ENCODE data around the gene MDK. TPM values are rescaled to one million over a fixed set of nuclear protein-coding genes. Genes with fewer than 3 reads are reported as not detected.

MDK gene
- total RNA-seq, 1 donor from 2014 or later: 24.7 TPM

DNA sequence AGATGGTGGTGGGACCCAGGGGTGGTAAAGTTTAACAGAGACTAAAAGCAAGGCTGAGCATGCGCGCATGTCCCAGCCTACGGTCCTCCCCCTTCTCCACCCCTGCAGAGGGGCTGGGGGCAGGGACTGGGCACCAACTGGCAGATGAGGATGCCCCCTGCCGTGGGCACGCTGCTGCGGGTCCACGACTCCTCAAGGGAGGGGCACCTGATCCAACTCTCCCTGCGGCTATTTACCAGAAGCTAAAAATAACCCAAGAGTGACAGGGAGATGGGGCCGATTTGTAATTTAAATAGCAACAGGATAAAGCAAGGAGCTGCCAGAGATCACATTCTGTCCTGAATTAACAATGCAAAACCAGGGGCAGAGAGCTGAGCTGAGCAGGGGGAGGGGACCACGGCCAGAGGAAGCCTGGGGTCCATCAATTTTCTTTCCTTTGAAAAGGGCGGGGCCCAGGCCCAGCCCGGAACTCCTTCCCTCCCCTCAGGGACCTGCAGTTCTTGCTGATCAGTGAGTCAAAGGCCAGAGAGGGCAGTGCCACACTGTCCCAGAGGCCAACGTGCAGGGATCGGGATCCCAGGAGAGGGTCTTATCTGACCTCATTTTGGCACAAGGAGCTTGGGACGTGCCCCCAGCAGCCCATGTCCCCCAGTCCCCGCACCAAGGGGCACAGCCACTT lies 42.3 kb upstream of the MDK start:
- H3K36me3 ChIP-seq: no peaks in the 10 kb centered on the region
- H3K4me1 ChIP-seq: peaks cover 37% of the 10 kb centered on the region
- DNase-seq (no peak), ATAC-seq (peak; percentile 54)
- peak overlapping the region; percentile 68 for H3K27ac ChIP-seq
- H3K9me3 ChIP-seq: no peaks in the 10 kb centered on the region
- H3K27me3 ChIP-seq: peaks cover 4% of the 10 kb centered on the region
- TF ChIP-seq, protein P1, sequence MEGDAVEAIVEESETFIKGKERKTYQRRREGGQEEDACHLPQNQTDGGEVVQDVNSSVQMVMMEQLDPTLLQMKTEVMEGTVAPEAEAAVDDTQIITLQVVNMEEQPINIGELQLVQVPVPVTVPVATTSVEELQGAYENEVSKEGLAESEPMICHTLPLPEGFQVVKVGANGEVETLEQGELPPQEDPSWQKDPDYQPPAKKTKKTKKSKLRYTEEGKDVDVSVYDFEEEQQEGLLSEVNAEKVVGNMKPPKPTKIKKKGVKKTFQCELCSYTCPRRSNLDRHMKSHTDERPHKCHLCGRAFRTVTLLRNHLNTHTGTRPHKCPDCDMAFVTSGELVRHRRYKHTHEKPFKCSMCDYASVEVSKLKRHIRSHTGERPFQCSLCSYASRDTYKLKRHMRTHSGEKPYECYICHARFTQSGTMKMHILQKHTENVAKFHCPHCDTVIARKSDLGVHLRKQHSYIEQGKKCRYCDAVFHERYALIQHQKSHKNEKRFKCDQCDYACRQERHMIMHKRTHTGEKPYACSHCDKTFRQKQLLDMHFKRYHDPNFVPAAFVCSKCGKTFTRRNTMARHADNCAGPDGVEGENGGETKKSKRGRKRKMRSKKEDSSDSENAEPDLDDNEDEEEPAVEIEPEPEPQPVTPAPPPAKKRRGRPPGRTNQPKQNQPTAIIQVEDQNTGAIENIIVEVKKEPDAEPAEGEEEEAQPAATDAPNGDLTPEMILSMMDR (IDR thresholded peaks at IDR 0.05): no peak
- intact Hi-C loops (cut with DNase I): no loop called here
- H3K4me3 ChIP-seq: peak overlapping the region; percentile 21

DNA sequence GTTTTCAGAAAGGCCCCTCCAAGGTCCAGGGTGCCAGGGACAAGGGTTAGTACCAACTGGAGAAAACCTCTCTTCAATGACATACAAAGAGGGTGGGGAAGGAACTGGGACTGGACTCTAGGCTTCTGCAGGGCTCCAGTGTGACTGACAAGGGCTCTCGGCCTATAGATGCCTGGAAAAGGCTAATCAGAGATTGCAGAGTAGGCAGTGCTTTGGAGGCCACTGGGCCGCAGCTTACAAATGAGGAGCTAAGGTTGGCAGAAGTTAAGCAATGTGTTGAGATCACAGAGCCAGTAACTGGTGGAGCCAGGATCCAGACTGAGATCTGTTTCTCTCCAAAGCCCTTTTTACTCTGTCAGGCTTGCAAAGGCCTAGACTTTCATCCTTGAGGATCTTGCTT lies 41.7 kb upstream of the MDK start:
- TF ChIP-seq, protein P1 (IDR thresholded peaks at IDR 0.05): no peak
- H3K4me1 ChIP-seq: peaks cover 42% of the 10 kb centered on the region
- no peaks in the 10 kb centered on the region for H3K9me3 ChIP-seq
- no peak for DNase-seq
- H3K4me3 ChIP-seq: no peak overlapping the region
- H3K27me3 ChIP-seq: no peaks in the 10 kb centered on the region
- H3K27ac ChIP-seq: peak overlapping the region; percentile 68
- intact Hi-C loops (cut with DNase I): no loop called here
- ATAC-seq: peak; percentile 35
- no peaks in the 10 kb centered on the region for H3K36me3 ChIP-seq

DNA sequence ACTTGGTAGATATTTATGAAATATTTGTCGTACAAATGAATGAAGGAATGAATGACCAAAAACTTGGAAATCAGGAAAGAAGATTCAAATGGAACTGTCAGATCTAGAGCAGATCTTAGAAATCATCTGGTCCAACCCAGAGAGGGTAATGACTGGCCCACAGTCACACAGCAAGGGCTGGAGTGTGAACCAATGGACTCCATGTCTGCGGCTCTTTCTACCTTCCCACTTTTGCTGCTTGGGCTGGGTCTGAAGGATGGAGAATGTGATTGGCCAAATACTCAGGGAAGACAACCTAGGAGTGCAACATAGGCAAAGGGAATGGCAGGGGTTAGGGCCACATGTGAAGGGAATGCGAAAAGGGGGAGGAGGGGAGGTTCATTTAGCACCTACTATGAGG lies 40.0 kb upstream of the MDK start:
- H3K4me1 ChIP-seq: peaks cover 45% of the 10 kb centered on the region
- no peak overlapping the region for H3K4me3 ChIP-seq
- no peak for ATAC-seq
- H3K9me3 ChIP-seq: no peaks in the 10 kb centered on the region
- no peak for DNase-seq
- TF ChIP-seq, protein P1 (IDR thresholded peaks at IDR 0.05): no peak
- no peaks in the 10 kb centered on the region for H3K36me3 ChIP-seq
- H3K27me3 ChIP-seq: no peaks in the 10 kb centered on the region
- H3K27ac ChIP-seq: peak overlapping the region; percentile 47
- intact Hi-C loops (cut with DNase I): no loop called here

DNA sequence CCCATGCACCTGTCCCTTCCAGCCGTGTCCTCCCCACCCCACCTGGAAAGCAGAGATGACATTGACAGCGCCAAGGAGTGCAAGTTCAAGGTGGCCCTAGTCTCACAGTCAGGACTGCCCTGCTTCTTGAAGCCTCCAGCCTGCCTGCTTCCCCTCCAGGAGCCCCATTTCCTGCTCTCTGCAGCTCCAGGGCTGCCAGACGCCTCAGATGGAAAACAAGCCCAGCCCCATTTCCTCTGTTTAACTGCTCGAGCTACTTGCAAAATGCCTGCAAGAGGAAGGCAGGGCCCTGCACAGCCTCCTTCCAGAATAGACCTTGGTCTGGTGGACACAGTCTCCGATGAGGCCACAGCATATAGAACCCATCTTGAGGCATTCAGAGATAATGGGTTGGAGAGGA lies 39.2 kb upstream of the MDK start:
- ATAC-seq (no peak), DNase-seq (no peak)
- Histone ChIP-seq H3K4me1 (peaks cover 45% of the 10 kb centered on the region), H3K9me3 (no peaks in the 10 kb centered on the region), H3K27me3 (no peaks in the 10 kb centered on the region), H3K36me3 (no peaks in the 10 kb centered on the region), H3K27ac (peak overlapping the region; percentile 47), H3K4me3 (no peak overlapping the region)
- intact Hi-C loops (cut with DNase I): no loop called here
- TF ChIP-seq, protein P1 (IDR thresholded peaks at IDR 0.05): no peak

DNA sequence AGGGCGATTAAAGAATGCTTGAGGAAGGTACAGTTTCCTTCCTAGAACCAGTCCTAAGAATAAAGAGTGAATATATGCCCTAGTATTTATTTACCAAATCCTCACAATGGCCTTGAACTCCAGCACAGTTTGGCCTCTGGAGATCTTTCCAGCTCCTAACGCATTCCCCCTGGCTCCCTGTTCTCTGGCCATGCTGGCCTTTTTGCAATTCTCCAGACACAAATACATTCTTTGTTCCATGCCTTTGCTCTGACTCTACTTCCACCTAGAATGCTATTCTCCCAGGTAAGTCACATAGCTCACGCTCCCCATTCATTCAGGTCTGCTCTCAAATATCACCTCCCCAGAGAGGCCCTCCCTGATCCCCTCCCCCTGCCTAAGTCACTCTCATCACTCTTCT lies 37.9 kb upstream of the MDK start:
- DNase-seq (no peak), ATAC-seq (no peak)
- H3K4me1 ChIP-seq: peaks cover 46% of the 10 kb centered on the region
- TF ChIP-seq, protein P1 (IDR thresholded peaks at IDR 0.05): no peak
- no peaks in the 10 kb centered on the region for H3K36me3 ChIP-seq
- H3K4me3 ChIP-seq: no peak overlapping the region
- H3K27ac ChIP-seq: peak overlapping the region; percentile 47
- H3K9me3 ChIP-seq: no peaks in the 10 kb centered on the region
- H3K27me3 ChIP-seq: no peaks in the 10 kb centered on the region
- intact Hi-C loops (cut with DNase I): no loop called here

Measured in upper lobe of right lung (tissue), 1 donor.